K562 (cell line): ENCODE data around the gene NEK2. TPM values are rescaled to one million over a fixed set of nuclear protein-coding genes. Genes with fewer than 3 reads are reported as not detected.

Experiments used
- ATAC-seq: fragments of 200-7000 bp; cut with Tn5 transposase; 3 replicates; pipeline ENCODE4 v1.9.1; 2020; ENCODE audit warnings: moderate library complexity
- BruUV-seq: library from RNA; stranded (reverse); fragments of 400-500 nt; replicated peaks from 2 replicates; lab custom pipeline; 2021; lab: Mats Ljungman, UMichigan
- CTCF ChIA-PET: fragments of 300-600 bp; formaldehyde crosslinking; extraction: SDS; loops from one replicate; lab custom pipeline; 2021; ENCODE audit warnings: low intra/inter-chr PET ratio; lab: Yijun Ruan, JAX
- POLR2A ChIA-PET: fragments of 300-600, 350-650 bp; sonication (Branson Sonifier 250); formaldehyde crosslinking; extraction: SDS; loops from one replicate; lab custom pipeline; 2021; ENCODE audit warnings: antibody characterized with exemption, inconsistent platforms; lab: Yijun Ruan, JAX
- DNase-seq, 4 experiments: peaks; one replicate each; pipeline versions ENCODE4 v3.0.0 to v3.0.0-alpha.2; 2011 to 2018; ENCODE audit warnings: low spot score in 3 of 4, mixed read lengths in 3 of 4; ENCODE audit errors: extremely low read depth in 1 of 4
- FAIRE-seq: peaks from 2 replicates; lab custom pipeline; 2011; peaks lifted over from hg19 to GRCh38; lab: Jason Lieb, UNC
- H2AFZ ChIP-seq: 2 replicates; pipeline ENCODE4 v1.6.0; 2011; ENCODE audit warnings: low read depth, low read length, control low read depth, inconsistent platforms
- H3K27ac ChIP-seq: fragments of 200-600 bp; 3 replicates; pipeline ENCODE4 v1.8.0; 2011; ENCODE audit warnings: low read depth, mild to moderate bottlenecking, control low read depth, inconsistent platforms, low read length, moderate library complexity, mixed read lengths; ENCODE audit errors: extremely low read depth
- H3K27me3 ChIP-seq, 2 experiments: fragments of 300-600 bp in 1 of 2; 2 replicates in 1 of 2; 3 replicates in 1 of 2; pipeline versions ENCODE4 v1.6.0 to v1.8.0; 2011; ENCODE audit warnings: inconsistent platforms in 2 of 2, low read length in 2 of 2, mild to moderate bottlenecking in 1 of 2, mixed read lengths in 1 of 2, moderate library complexity in 1 of 2; ENCODE audit not compliant: control insufficient read depth in 2 of 2, insufficient read depth in 2 of 2
- H3K36me3 ChIP-seq: fragments of 300-600 bp; 3 replicates; pipeline ENCODE4 v1.8.0; 2011; ENCODE audit warnings: mild to moderate bottlenecking, low read length, inconsistent platforms; ENCODE audit not compliant: control insufficient read depth, insufficient read depth
- H3K4me1 ChIP-seq, 2 experiments: fragments of 200-600 bp in 1 of 2; replicated peaks in 1 of 2; 2 replicates in 1 of 2; 3 replicates in 1 of 2; pipeline versions ENCODE4 v1.5.1 to v1.8.0; 2011; ENCODE audit warnings: inconsistent platforms in 2 of 2, low read length in 2 of 2, mild to moderate bottlenecking in 1 of 2, mixed read lengths in 1 of 2, moderate library complexity in 1 of 2; ENCODE audit not compliant: control insufficient read depth in 2 of 2, insufficient read depth in 2 of 2
- H3K4me2 ChIP-seq: 2 replicates; pipeline ENCODE4 v1.6.1; 2011; ENCODE audit warnings: low read length, control low read depth, inconsistent platforms, mixed read lengths; ENCODE audit not compliant: insufficient read depth
- H3K4me3 ChIP-seq: fragments of 200-600 bp; sonication (generic), shearing (Covaris generic); 2 replicates; pipeline ENCODE4 v1.5.1; 2016; ENCODE audit warnings: control low read depth, inconsistent platforms
- H3K79me2 ChIP-seq: fragments of 200-600 bp; 3 replicates; pipeline ENCODE4 v1.8.0; 2011; ENCODE audit warnings: low read length, inconsistent platforms; ENCODE audit not compliant: control insufficient read depth, insufficient read depth
- H3K9ac ChIP-seq, 2 experiments: 2 replicates each; pipeline versions ENCODE4 v1.6.0 to v1.6.1; 2011; ENCODE audit warnings: low read depth in 2 of 2, low read length in 2 of 2, control low read depth in 1 of 2, inconsistent platforms in 1 of 2, mild to moderate bottlenecking in 1 of 2, mixed read lengths in 1 of 2; ENCODE audit not compliant: insufficient read depth in 1 of 2
- H3K9me1 ChIP-seq: one replicate; pipeline ENCODE4 v1.6.0; 2011; ENCODE audit warnings: inconsistent platforms, mild to moderate bottlenecking, low read length, moderate library complexity; ENCODE audit not compliant: control insufficient read depth, insufficient read depth
- H3K9me3 ChIP-seq: replicated peaks from 2 replicates; pipeline ENCODE4 v1.5.1; 2011; ENCODE audit warnings: low read depth, low read length, inconsistent platforms; ENCODE audit not compliant: control insufficient read depth, insufficient read depth
- H4K20me1 ChIP-seq: replicated peaks from 2 replicates; pipeline ENCODE4 v1.6.1; 2011; ENCODE audit warnings: low read length, inconsistent platforms, mixed read lengths; ENCODE audit not compliant: control insufficient read depth, insufficient read depth
- HMGXB4 ChIP-seq: sonication (generic); formaldehyde crosslinking; IDR thresholded peaks from 2 replicates; pipeline ENCODE4 v1.8.1; 2023; ENCODE audit warnings: mild to moderate bottlenecking, missing genetic modification reagents
- NR0B1 ChIP-seq: fragments of 450-650 bp; IDR thresholded peaks from one replicate; pipeline ENCODE4 v1.6.1; 2018; ENCODE audit warnings: mild to moderate bottlenecking, moderate library complexity; ENCODE audit not compliant: partially characterized antibody
- NR2C1 ChIP-seq, 2 experiments: fragments of 450-650 bp; IDR thresholded peaks; 2 replicates each; pipeline ENCODE4 v1.6.1; 2017; ENCODE audit warnings: mild to moderate bottlenecking in 2 of 2, antibody characterized with exemption in 1 of 2, inconsistent platforms in 1 of 2, missing compliant biosample characterization in 1 of 2, missing genetic modification characterization in 1 of 2
- PATZ1 ChIP-seq: fragments of 250-450 bp; sonication (Bioruptor Pico); IDR thresholded peaks from 2 replicates; pipeline ENCODE4 v1.5.0; 2020; ENCODE audit warnings: mild to moderate bottlenecking, borderline replicate concordance
- PPARD ChIP-seq: fragments of 250-450 bp; sonication (Bioruptor Pico); IDR thresholded peaks from 2 replicates; pipeline ENCODE4 v1.8.0; 2022; ENCODE audit warnings: inconsistent platforms, mild to moderate bottlenecking, moderate library complexity
- PURB ChIP-seq: sonication (generic); formaldehyde crosslinking; IDR thresholded peaks from 2 replicates; pipeline ENCODE4 v1.9.0; 2021; ENCODE audit warnings: low read depth, mild to moderate bottlenecking, missing genetic modification reagents
- STAG1 ChIP-seq: sonication (generic); formaldehyde crosslinking; IDR thresholded peaks from 2 replicates; pipeline ENCODE4 v1.5.0; 2020; ENCODE audit warnings: missing genetic modification reagents, borderline replicate concordance
- TARDBP ChIP-seq: fragments of 450-650 bp; IDR thresholded peaks from 2 replicates; pipeline ENCODE4 v1.6.1; 2016
- TSHZ1 ChIP-seq: fragments of 250-450 bp; sonication (Bioruptor Pico); IDR thresholded peaks from 2 replicates; pipeline ENCODE4 v1.4.0; 2020; ENCODE audit warnings: mild to moderate bottlenecking, moderate library complexity
- ZNF165 ChIP-seq: fragments of 250-450 bp; sonication (Bioruptor Pico); IDR thresholded peaks from 2 replicates; pipeline ENCODE4 v1.4.0; 2020; ENCODE audit warnings: borderline replicate concordance
- ZNF24 ChIP-seq: fragments of 450-650 bp; IDR thresholded peaks from 2 replicates; pipeline ENCODE4 v1.6.1; 2016
- WGBS: fragments of 100-300 bp; shearing (Covaris generic); methylation state at CpG from one replicate; pipeline ENCODE4 v1.1.6; 2016; ENCODE audit warnings: low coverage, mixed read lengths; ENCODE audit not compliant: insufficient coverage; ENCODE audit errors: missing lambda C conversion rate; 5-methylcytosine and 5-hydroxymethylcytosine counted together
- in situ Hi-C: fragments of 300-500 bp; cut with MboI; formaldehyde crosslinking; loops from 4 replicates; pipeline ENCODE4 v1.15.0; 2018; ENCODE audit warnings: inconsistent platforms, mixed read lengths
- intact Hi-C: fragments of 100-400 bp; cut with micrococcal nuclease; formaldehyde crosslinking; loops from 2 replicates; pipeline ENCODE4 v1.14.2; 2022
- polyA plus RNA-seq, 8 experiments: library from polyadenylated mRNA; depleted of rRNA in 4 of 8; stranded (reverse) in 5 of 8; unstranded in 3 of 8; fragments of >200 nt; fragmentation: Nextera tagmentation in 2 of 8; fragmentation: Illumina TruSeq in 1 of 8; extraction: Ambion mirVana in 2 of 8; extraction: Trizol in 1 of 8; gene quantifications; 2 replicates each; pipeline versions ENCODE4 v1.2.1 to v1.2.3, GENCODE V29; 2011 to 2014; ENCODE audit warnings: inconsistent platforms in 1 of 8, missing spikeins in 1 of 8
- total RNA-seq, 7 experiments: library from RNA; depleted of rRNA in 6 of 7; stranded (reverse); fragments of >200 nt in 6 of 7; fragmentation: Illumina TruSeq in 2 of 7; extraction: Trizol in 2 of 7; gene quantifications; 2 replicates each; pipeline versions ENCODE4 v1.2.1 to v1.2.3, GENCODE V29; 2011 to 2021; ENCODE audit warnings: low replicate concordance in 1 of 7

NEK2 gene
- total and polyA plus RNA-seq, 9 of the 15 experiments (the other 6 are each of a cell fraction or from before 2014, with no cell fraction given): 30.0 to 74.7 (median 66.4) TPM

- WGBS: 43% methylated on average over 5 of the region's 5 CpGs
- peaks cover 4 to 11% of the 10 kb centered on the region in 2 experiments; a peak in 2 of 5 replicates for H3K4me1 ChIP-seq
Measured at GRCh38 chr1:211714154-211714553, 38.7 kb upstream of the NEK2 start.

More at GRCh38 chr1:211714154-211714553, 38.7 kb upstream of the NEK2 start:
- in situ Hi-C loops (no loop called here), intact Hi-C loops (no loop called here)
- TF ChIP-seq HMGXB4: no peak
- no peak for TF ChIP-seq ZNF24
- no peak for TF ChIP-seq STAG1 (CRISPR knock-in tag)
- no peak for TF ChIP-seq PURB
- TF ChIP-seq TARDBP: no peak
- TF ChIP-seq NR2C1 (IDR thresholded peaks at IDR 0.05): no peak
- no peak for TF ChIP-seq NR2C1 (tag; IDR thresholded peaks at IDR 0.05)
- TF ChIP-seq PATZ1: no peak
- no peak for TF ChIP-seq PPARD
- no peak for TF ChIP-seq NR0B1
- TF ChIP-seq ZNF165 (CRISPR knock-in tag): no peak
- no peak for TF ChIP-seq TSHZ1 (CRISPR knock-in tag)
- Histone ChIP-seq H3K9me1 (no peaks in the 10 kb centered on the region), H3K9ac (no peak overlapping the region), H3K9me3 (no peaks in the 10 kb centered on the region; the same call in 1 of the 2 replicates), H3K4me3 (no peak overlapping the region), H3K27ac (no peak overlapping the region), H3K4me2 (no peak overlapping the region), H3K27me3 (no peaks in the 10 kb centered on the region), H3K79me2 (no peaks in the 10 kb centered on the region), H4K20me1 (no peaks in the 10 kb centered on the region), H3K36me3 (no peaks in the 10 kb centered on the region), H2AFZ (no peak overlapping the region)
- POLR2A ChIA-PET: interaction anchor here (0.6 kb wide), 1 partner anchor 431 kb away, joined by 4 read pairs; no protein-coding TSS in a partner anchor
- CTCF ChIA-PET: no interaction called here
- FAIRE-seq (no peak), ATAC-seq (no peak), DNase-seq (no peak)
- BruUV-seq: no TSS peak
